Endothelial cell of umbilical vein (primary cell): ENCODE results near the gene CPA4.

Experiments used
- MYC ChIP-seq: IDR thresholded peaks from one replicate; pipeline ENCODE4 v1.6.1; 2011; ENCODE audit warnings: mild to moderate bottlenecking, low read depth, low read length
- POLR2A ChIP-seq: IDR thresholded peaks from 2 replicates; pipeline ENCODE4 v1.6.1; 2012; ENCODE audit warnings: low read depth, mild to moderate bottlenecking, control low read depth, low read length
- TF ChIP-seq, protein P1 (sequence below), 2 donors: IDR thresholded peaks; 1 replicate in 1 of 2; 2 replicates in 1 of 2; pipeline ENCODE4 v1.5.1; 2011; ENCODE audit warnings: low read length in 2 of 2, mild to moderate bottlenecking in 2 of 2, moderate library complexity in 2 of 2, control low read depth in 1 of 2, inconsistent platforms in 1 of 2, low read depth in 1 of 2; ENCODE audit not compliant: insufficient read depth in 1 of 2; ENCODE audit errors: extremely low read depth in 1 of 2

DNA sequence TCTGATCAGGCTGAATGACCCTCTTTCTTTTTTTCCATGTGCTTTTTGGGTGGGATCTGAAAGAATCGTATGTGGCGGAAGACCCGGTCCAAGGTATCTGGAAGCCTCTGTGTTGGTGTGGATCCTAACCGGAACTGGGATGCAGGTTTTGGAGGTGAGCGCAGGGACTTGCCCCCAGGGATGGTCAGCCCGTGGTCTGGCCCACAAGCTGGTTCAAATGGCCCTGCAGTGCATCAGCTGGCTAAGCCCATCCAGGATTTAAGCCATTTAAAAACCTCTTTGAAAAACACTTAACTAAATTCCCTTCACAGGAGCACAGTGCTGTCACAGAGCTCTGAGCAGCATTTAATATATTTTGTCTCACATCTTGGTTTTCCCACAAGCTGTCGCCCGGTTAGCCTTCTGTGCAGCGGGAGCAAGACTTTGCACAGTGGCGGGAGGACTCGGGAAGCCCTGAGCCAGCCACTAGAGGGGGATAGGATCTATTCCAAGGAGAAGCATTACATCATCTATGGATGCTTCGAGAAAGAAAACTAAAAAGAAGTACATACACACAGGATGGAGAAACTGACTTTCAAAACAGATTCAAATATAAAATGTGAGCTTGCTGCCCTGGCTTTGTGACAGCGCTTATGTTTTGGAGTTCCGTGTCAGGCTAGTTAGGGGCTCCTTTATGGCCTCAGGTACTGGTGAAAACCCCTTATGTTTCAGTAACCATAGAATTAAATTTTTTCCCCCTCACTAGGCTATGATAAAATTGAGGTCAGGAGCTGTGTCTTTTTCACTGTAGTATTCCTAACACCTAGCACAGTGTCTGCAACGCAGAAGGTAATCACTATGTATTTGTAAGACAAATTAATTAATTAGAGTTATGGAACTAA lies 15.0 kb upstream of the CPA4 start:
- TF ChIP-seq, protein P1, sequence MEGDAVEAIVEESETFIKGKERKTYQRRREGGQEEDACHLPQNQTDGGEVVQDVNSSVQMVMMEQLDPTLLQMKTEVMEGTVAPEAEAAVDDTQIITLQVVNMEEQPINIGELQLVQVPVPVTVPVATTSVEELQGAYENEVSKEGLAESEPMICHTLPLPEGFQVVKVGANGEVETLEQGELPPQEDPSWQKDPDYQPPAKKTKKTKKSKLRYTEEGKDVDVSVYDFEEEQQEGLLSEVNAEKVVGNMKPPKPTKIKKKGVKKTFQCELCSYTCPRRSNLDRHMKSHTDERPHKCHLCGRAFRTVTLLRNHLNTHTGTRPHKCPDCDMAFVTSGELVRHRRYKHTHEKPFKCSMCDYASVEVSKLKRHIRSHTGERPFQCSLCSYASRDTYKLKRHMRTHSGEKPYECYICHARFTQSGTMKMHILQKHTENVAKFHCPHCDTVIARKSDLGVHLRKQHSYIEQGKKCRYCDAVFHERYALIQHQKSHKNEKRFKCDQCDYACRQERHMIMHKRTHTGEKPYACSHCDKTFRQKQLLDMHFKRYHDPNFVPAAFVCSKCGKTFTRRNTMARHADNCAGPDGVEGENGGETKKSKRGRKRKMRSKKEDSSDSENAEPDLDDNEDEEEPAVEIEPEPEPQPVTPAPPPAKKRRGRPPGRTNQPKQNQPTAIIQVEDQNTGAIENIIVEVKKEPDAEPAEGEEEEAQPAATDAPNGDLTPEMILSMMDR (IDR thresholded peaks at IDR 0.05; ENCODE audit: extremely low read depth in 1 of 2, insufficient read depth in 1 of 2, low read depth in 1 of 2, low read length in 2 of 2), result peak; percentile 36 to 57
- TF ChIP-seq POLR2A, result no peak
- TF ChIP-seq MYC, result no peak
